Left colon (tissue), 2 donors: Measurements from ENCODE around the gene ANKH. TPM values are rescaled to one million over a fixed set of nuclear protein-coding genes. Genes with fewer than 3 reads are reported as not detected.

ENCODE experiments used
- ATAC-seq: fragments of 200-7000 bp; cut with Tn5 transposase; one replicate; pipeline ENCODE4 v1.9.1; 2020; ENCODE audit warnings: mild to moderate bottlenecking, moderate library complexity
- DNase-seq, 2 donors: peaks; one replicate each; pipeline ENCODE4 v3.0.0-alpha.2; 2020
- intact Hi-C, 2 donors: fragments of 100-400 bp; cut with DNase I in 1 of 2; cut with micrococcal nuclease in 1 of 2; formaldehyde crosslinking; loops; one replicate each; pipeline versions ENCODE4 v1.11.2 to v1.14.0; 2022; cut with DNase I, micrococcal nuclease
- total RNA-seq, 2 donors: library from RNA; stranded (reverse); fragmentation: NEBNext Ultra II Directional; extraction: Animal tissue kit (Norgen Biotek cat#: 25700); gene quantifications; one replicate each; pipeline ENCODE4 v1.2.1, GENCODE V29; 2021
- donor health status: DM: no; HTN: no; CAD: no.
- donor health status: DM: yes; HTN: yes; CAD: no.

Gene ANKH
- total RNA-seq, 2 donors from 2014 or later: 98.4 to 156 TPM

DNA sequence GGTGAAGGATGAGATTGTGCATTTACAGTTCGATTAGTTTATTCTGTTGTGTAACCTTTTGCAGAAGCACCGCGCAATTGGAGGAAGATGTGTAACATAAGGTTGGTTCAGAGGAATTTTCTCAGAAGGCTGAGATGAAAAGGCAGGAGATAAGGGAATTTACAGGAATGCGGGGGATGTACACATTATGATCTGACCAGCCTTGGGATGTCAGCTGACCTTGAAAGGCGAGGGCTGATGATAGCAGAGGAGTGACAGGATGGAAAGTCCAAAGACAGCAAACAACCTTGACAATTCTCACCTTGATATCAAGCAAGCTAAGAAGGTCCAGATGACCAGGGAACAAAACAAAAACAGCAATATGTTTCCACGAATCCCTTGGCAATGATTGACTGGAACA is 118.3 kb downstream of the ANKH start:
- ATAC-seq: no peak
- no peak for DNase-seq
- intact Hi-C loops: no loop called here

DNA sequence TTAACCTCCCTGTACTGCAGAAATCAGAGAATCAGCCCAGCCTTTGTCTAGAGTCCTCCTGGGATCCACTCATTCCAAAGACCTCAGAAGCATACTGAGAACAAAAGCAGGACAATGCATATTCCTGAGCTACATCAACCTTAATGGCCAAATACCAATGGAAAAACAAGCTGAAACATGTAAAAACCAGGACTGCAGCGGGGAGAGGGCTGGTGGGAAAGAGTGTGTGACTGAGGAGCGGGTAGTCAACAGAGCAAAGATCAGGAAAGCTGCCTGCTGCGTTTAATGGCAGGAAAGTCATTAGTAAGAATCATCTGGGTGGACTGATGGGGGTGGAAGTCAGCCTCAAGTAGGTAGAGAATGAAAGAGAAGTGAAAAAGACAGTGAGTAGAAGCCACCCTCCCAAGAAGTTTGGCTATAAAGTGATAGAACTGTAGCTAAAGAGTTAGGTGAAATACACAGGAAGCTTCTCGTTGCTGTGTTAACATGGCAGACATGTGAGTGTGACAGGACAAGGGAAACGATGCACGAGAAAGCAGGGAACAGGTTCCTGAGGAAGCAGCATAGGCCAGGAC is 119.0 kb downstream of the ANKH start:
- no peak for DNase-seq
- intact Hi-C loops: no loop called here
- ATAC-seq: no peak

DNA sequence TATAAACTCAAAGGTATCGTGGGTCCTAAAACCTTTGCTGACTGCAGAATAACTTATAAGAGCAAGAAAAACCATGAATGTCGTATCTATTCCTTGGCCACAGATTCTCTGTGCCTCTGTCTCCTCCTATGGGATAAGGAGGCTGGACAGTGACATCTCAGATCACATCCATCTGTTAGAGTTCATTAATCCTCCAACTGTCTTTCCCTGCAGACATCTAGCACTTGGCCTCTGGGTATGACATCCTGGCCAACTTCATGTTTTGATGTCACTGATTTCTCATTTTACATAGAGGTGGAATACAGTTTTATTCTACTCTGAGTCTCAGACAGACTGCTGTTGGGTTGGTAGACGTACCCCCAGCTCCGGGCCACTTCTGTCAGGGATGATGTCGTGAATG is 120.9 kb downstream of the ANKH start:
- no peak for DNase-seq
- no peak for ATAC-seq
- intact Hi-C loops: no loop called here

DNA sequence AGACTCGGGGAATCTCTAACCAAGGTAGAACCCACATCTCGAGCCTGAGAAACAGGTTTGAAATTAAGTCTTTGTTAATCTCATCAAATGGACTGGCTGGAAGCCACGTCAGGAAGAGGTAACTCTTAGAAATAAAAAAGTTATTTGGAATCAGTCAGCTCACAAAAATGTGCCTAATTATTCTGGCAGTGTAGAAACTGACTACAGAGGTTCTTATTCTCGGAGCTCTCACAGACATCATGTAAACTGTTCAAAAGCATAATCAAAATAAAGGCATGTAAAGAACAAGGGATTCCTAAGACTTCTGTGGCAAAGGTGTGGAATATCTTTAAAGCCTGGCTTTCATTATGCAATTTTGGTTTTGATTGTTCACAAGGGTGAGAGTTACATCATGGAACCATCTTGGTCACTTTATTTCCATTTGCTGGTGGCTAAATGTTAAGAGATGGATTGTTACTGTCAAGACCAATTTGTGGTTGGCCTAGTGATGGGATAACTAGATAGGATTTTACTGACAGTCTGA is 121.9 kb downstream of the ANKH start:
- intact Hi-C loops: no loop called here
- DNase-seq: no peak
- ATAC-seq: no peak

DNA sequence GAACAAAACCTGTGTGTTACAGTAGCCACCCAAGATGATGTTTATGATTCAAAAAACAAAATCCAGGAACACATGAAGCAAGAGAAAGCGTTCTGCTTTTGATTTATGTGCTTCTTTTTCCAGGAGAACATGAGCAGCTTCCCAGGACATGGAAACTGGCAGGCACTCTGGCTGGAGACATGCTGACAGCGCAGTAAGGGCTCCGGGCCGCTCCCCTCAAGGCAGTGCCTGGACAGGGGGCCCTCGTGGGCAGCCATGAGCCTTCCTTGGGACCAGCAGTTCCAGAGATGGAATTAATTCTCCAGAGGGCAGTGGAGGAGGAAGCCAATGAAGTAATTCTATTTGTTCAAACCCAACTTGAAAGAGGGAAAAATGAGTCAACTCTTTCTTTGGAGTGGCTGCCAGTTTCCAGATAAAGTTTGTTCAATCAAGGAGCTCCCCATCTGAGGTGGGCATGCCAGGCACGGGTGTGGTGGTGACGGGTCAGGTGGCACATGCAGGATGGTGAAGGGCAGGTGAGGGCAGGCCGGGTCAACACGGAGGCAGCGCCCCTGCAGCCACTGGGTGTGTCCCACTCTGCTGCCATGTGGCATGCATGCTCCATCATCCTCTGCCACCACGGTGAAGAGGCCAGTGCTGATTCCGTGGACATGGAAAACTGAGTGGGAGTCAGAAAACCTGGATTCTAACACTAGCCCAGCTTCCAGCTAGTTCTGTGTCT is 123.2 kb downstream of the ANKH start:
- ATAC-seq (no peak), DNase-seq (no peak)
- intact Hi-C loops: no loop called here

DNA sequence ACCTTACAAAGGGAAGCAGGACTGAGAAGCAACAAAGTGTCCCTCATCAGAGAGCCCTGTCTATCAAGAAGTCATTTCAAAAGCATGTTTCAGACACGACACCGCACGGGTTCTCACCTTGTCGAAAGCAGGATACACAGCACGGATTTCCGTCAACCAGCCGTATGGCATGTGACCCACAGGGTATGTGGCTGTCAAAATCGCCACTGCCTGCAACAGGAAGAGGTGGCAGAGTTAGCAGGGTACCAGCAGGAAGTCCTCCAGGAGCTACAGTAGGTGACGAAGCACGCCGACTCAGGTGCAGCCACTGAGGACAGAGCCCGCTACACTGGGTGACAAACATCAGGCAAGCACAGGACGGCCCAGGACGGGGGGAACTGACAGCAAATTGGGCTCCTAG is 125.8 kb downstream of the ANKH start:
- no peak for DNase-seq
- intact Hi-C loops: no loop called here
- ATAC-seq: no peak

DNA sequence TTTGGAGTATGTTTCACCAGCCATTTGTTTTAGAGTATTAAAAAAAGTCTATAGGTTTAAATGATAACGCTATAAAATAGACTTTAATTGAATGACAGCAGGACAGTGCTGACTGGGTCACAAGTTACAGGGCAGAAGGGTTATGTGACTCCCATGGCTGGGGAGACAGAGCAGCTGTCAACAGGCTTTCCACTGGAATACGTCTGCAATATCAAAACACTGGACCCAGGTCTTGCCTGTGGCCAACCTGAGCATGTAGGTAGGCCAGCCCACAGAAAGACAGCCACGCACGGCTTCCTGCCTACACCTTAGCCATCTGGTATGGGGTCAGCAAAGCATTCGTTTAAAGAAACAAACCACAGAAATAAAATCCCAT is 126.4 kb downstream of the ANKH start:
- no peak for DNase-seq
- no peak for ATAC-seq
- intact Hi-C loops: no loop called here

DNA sequence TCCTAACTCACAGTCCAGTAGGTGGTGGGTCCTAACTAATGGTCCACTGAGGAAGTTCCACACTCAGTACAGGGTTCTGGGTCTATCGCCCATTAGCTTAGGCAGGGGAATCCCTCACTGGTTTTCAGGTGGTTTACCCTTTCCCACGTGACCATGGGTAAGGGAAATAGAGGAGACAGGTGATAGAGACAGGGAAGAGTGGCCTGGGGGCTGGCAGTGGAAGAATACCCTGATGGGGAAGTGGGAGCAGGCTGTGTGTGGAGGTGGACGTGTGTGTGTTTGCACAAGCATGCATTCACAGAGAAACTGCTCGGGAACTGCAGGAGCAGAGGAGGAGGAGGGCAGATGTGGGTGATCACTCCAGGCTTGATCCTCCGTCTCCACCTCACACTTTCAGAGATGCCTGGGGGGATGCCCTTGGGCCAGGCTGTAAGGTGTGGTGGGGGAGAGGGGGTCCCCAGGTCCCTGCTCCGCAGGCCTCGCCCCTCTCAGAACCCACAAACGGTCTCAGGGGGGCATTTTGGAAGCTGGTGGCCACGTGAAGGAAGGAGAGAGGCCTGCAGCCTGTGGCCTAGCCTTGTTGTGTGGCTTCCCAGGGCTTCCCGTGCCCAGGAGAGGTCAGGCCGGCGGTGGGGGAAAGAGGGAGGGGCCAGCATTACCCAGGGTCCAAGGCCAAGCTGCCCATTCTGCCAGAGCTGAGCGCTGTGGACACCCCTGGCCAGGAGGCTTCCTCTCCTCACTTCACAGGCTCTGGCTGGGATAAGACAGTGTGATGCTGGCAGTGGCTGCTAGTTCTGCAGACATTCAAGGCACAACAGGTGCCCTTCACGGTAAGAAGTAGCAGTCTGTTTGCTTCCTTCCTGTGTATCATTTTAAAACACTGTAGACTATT is 127.0 kb downstream of the ANKH start:
- ATAC-seq (no peak), DNase-seq (no peak)
- intact Hi-C loops: no loop called here

DNA sequence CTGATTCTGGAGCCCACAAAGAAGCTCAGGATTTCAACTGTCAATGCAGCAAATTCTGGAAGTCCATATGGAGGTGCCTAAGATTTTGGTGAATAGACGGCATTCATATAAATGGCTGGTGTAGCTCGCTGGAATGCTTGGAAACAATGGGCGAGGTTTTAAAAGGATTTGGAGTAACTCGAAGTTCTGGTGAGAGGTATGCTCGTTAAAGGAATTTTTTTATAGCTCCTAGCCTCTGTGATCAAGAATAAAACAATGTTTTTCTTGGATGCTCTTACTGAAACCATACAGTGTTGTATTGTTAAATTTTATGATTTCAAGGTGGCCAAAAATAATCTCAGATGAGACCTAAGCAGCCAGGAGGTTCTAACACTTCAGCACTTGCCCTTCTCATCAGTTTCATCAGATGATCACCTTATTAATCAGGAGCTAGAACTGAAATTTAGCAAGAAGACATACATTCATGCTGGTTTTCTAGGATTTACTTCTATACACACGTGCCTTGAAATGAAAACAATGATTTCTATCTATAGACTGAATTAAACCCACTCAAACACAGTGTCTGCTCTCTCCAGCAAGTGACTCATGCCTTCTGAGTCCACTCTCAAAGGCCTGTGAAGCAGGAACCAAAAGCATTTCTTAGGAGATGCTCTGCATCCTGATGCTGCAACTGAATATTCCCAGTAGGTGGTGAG is 127.8 kb downstream of the ANKH start:
- intact Hi-C loops: no loop called here
- no peak for ATAC-seq
- DNase-seq: no peak

DNA sequence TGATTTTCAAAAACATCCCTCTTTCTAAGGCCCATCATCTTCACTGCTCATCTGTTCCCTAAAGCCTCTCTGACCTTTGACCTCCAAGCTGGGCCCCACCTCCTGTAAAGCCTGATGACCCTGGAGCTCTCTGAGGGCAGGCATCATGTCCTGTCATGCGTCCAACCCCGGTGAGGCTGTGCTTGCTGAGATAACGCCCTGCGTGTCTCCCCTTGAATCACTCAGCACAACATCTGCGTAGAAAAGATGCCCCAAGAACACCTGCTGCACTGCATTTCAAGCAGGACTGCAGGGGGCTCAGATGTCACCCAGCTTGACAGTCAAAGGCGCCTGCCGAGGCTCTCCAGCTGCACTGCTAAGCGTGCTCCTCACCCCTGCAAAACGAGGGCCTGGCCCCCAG is 129.1 kb downstream of the ANKH start:
- intact Hi-C loops: no loop called here

DNA sequence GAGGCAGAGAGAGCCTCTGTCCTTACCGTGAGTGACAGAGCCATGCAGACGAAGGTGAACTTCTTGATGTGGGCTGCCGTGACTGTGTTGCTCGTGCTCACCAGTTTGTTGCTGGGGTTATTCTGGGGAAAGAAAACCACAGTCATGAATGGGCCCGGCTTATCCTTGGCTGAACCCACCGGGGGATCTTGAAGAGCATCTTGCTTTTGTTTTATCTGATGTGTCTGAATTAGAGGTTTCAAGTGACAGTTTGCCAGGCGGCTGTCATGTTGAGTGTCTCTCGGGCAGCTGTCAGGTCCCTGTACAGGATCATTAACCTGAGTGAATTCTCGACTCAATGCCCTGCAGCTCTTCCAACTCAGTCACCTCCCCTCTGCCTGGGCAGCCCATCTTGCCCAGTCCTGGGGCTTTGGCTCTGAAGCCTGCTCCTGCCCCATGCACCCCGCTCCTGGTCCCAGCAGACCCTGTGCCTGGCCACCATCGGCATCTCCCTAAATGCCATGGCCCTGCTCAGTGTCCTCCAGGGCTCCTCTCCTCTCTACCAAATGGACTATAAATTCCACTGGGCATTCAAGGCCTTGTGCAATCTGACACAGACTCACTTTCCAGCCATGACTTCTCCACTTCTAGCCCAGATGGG is 129.7 kb downstream of the ANKH start:
- ATAC-seq (no peak), DNase-seq (no peak)
- intact Hi-C loops: no loop called here

More for the DNA sequence above, 129.1 kb downstream of the ANKH start:
- DNase-seq (no peak), ATAC-seq (no peak)

DNA sequence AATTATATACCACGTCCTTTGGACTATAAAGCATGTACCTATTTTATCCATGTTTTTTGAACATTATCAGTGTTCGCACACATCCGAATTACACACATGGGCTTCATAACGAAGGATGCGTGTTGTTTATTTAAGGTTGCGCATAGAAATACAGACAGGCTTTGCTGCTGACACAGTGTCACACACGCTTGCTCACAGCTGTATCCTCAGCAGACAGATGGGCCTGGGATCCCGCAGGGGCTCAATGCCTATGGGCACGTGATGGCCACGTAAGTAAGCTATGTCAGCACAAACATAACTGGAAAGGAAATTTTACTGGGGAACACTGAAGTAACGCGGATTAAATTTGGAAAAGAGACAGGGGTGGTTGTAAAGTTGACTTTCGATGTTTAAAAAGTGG is 130.4 kb downstream of the ANKH start:
- ATAC-seq (no peak), DNase-seq (no peak)
- intact Hi-C loops: no loop called here

DNA sequence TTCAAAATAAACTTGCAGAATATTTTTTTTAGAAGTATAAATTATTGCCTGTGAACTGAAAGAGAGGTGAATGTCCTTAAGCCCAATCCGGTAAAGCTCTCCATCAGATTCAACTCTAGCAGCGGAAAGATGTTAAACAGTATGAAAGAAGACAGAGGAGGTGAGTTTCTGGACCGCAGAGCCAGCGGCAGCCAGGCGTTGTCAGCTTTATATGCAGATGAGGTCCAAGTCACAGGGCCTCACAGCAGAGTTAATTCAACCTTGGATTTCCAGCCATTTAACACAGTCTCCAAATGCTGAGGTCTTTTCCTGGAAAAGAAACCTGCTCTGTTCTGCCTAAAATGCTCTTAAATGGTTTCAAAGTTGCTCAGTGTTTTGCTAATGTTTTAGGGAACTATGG is 131.6 kb downstream of the ANKH start:
- no peak for DNase-seq
- intact Hi-C loops: no loop called here
- ATAC-seq: no peak

DNA sequence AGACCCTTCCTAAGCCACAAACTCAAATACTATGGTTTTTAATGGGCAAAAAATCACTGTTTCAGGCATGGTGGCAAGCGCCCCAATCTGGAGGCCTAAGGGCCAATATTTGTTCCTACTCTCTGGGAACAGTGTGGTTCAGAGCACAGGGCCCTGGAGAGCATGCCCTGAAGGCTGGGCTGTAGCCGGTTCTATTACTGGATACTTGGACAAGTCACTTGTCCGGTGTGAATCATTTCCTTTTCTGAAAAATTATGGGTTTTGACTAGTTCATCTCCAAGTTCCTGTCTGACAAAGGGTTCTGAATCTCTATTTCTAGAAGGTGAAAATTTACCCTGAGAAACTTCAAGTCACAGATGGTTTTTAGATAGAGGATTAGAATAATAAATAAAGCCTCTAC is 132.0 kb downstream of the ANKH start:
- ATAC-seq: no peak
- intact Hi-C loops: no loop called here
- DNase-seq: no peak

DNA sequence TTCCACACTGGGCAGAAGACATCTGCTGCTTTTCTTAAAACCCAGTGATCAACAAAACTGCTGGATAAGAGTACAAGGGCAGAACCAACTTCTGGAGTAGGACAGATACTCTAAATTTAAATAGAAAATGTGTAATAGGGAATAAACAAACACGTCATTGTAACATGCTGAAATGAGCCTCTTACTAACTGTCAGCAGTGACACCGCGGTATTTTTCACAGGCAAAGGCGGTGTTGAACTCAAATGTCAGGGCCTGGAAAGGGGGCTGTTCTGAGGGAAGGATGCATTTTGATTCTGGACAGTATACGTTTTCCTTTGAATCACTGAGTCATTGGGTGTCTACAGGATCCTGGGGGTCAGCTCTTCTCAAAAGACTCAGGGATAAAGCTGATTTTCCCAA is 133.5 kb downstream of the ANKH start:
- no peak for ATAC-seq
- intact Hi-C loops: no loop called here
- DNase-seq: no peak

DNA sequence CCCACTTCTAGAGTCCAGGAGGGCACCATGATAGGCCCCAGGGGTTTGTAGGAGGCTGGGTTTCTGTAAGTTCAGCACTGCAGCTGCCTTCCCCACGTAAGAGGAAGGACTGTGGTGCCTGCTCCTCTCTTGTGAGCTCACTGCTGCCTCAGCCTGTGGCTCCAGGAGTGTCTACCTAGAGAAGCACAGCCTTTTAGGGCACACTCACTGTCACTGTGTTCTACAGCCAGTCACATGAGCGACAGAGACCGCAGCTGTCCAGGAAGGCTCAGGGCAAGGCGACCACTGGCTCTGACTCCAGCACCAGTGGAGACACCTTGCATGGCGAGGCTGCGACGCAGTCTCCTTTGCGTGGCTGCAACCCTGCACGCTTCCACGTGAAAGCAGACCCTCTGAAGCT is 134.3 kb downstream of the ANKH start:
- intact Hi-C loops: no loop called here
- no peak for DNase-seq
- ATAC-seq: no peak

DNA sequence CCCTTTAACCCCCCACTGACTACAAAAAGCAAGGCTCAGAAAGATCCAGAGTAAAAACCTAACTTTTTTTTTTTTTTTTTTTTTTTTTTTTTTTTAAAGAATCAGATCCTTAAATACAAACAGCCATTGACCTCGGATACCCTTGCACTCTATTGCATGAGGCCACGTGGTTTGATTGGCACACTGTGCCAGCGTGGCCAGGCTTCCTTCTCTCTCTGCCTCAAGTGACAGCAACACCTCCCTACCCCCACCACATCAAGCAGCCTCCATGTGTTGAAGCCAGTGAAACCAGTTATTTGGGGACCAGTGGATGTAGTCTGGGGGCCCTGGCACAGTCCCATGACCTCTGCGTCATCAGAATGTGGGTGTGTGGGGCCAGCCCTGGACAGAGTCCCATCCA is 135.6 kb downstream of the ANKH start:
- ATAC-seq (peak; percentile 71), DNase-seq (no peak)
- intact Hi-C loops: no loop called here

DNA sequence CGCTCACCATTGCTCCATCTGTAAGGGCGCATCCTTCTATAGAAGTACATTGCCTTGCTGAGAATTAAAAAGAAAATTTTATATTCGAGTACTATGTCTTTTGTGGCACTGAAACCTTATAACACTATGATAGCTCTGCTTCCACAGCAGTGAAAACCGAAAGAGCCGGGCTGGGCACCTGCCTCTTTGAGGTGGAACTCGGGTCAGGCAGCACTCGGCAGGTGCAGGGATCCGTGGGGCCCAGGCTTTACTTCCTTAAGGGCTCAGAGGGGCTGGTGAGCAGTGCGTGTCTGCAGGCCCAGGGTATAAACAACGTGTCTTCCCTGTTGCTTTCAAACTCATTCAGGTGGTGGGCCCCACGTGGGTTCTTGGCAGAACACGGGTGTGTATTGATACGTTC is 137.2 kb downstream of the ANKH start:
- intact Hi-C loops: no loop called here
- DNase-seq: no peak
- ATAC-seq: peak; percentile 51

DNA sequence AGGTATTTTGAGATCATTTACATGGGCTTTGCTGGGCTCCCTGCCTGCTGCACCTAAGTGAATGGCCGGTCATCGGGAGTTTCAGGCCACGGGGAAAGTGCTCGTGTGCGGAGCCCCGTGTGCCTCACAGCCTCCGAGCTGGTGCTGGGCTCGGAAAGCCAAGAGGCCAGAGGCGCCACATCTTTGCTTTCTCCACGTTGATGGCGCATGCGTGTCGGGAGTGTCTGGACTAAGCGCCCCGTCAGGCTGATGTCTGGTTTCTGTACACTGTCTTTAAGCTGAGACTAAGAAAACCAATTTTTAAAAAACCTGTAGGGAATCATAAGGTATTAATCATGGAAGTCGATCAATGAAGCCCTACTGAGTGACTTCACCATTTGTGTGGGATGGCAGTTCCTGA is 137.9 kb downstream of the ANKH start:
- no peak for ATAC-seq
- intact Hi-C loops: no loop called here
- DNase-seq: no peak
